Activated CD8-positive, alpha-beta memory T cell treated with anti-CD3 and anti-CD28 coated beads, Interleukin-2, amount 10 ng/mL, durations not matched to agents 7 days and 5 days (primary cell): ENCODE data around the gene CARMIL1. TPM values are rescaled to one million over a fixed set of nuclear protein-coding genes. Genes with fewer than 3 reads are reported as not detected.
A peak's percentile ranks its signal among the peaks of the same experiment; 100 is the strongest.

Experiments used
- ATAC-seq: fragments of 150-1000 bp; cut with Tn5 transposase; one replicate; pipeline ENCODE4 v1.10.0; 2021; ENCODE audit warnings: moderate library complexity
- CTCF ChIA-PET: fragments of 350-600 bp; sonication (Branson Sonifier 250); formaldehyde crosslinking; loops from one replicate; lab custom pipeline; 2021; ENCODE audit warnings: antibody characterized with exemption; lab: Charles Lee
- DNase-seq: peaks from one replicate; pipeline ENCODE4 v3.0.0-alpha.2; 2020
- H3K27ac Mint-ChIP-seq: one replicate; pipeline ENCODE4 v1.8.0; 2021; ENCODE audit warnings: mild to moderate bottlenecking, mixed read lengths
- H3K27me3 Mint-ChIP-seq: one replicate; pipeline ENCODE4 v1.8.0; 2021; ENCODE audit warnings: mixed read lengths
- H3K36me3 Mint-ChIP-seq: one replicate; pipeline ENCODE4 v1.8.0; 2021; ENCODE audit warnings: mild to moderate bottlenecking, mixed read lengths
- H3K4me1 Mint-ChIP-seq: one replicate; pipeline ENCODE4 v1.8.0; 2021; ENCODE audit warnings: mixed read lengths
- H3K4me3 Mint-ChIP-seq: one replicate; pipeline ENCODE4 v1.8.0; 2021; ENCODE audit warnings: mild to moderate bottlenecking, moderate library complexity, mixed read lengths
- H3K9me3 Mint-ChIP-seq: one replicate; pipeline ENCODE4 v1.8.0; 2022; ENCODE audit warnings: low read depth, mixed read lengths
- total RNA-seq, 2 experiments: library from RNA; stranded (reverse); gene quantifications; one replicate each; pipeline ENCODE4 v1.2.3, GENCODE V29; 2021

CARMIL1 gene
- total RNA-seq, 2 experiments from 2014 or later: 3.4 to 3.8 TPM

GRCh38 chr6:25640891-25641290 is 361.7 kb downstream of the CARMIL1 start:
- Mint-ChIP-seq H3K27me3 (peaks cover 65% of the 10 kb centered on the region), H3K9me3 (no peaks in the 10 kb centered on the region), H3K4me1 (no peaks in the 10 kb centered on the region), H3K27ac (no peak overlapping the region), H3K36me3 (no peaks in the 10 kb centered on the region), H3K4me3 (no peak overlapping the region)
- no peak for ATAC-seq
- CTCF ChIA-PET: interaction anchor here (0.5 kb wide), 1 partner anchor 43 kb away, joined by 3 read pairs; no protein-coding TSS in a partner anchor
- DNase-seq: no peak

GRCh38 chr6:25641377-25641776 is 362.2 kb downstream of the CARMIL1 start:
- no peaks in the 10 kb centered on the region for H3K4me1 Mint-ChIP-seq
- no peak for ATAC-seq
- CTCF ChIA-PET: no interaction called here
- no peak for DNase-seq
- H3K27me3 Mint-ChIP-seq: peaks cover 67% of the 10 kb centered on the region
- no peaks in the 10 kb centered on the region for H3K36me3 Mint-ChIP-seq
- no peak overlapping the region for H3K27ac Mint-ChIP-seq
- no peaks in the 10 kb centered on the region for H3K9me3 Mint-ChIP-seq
- no peak overlapping the region for H3K4me3 Mint-ChIP-seq

GRCh38 chr6:25641940-25642666 is 362.9 kb downstream of the CARMIL1 start:
- ATAC-seq: no peak
- H3K4me3 Mint-ChIP-seq: no peak overlapping the region
- H3K36me3 Mint-ChIP-seq: no peaks in the 10 kb centered on the region
- H3K9me3 Mint-ChIP-seq: no peaks in the 10 kb centered on the region
- CTCF ChIA-PET: interaction anchor here (0.5 kb wide), 1 partner anchor 418 kb away, joined by 6 read pairs; no protein-coding TSS in a partner anchor
- peaks cover 68% of the 10 kb centered on the region for H3K27me3 Mint-ChIP-seq
- H3K4me1 Mint-ChIP-seq: no peaks in the 10 kb centered on the region
- DNase-seq: no peak
- H3K27ac Mint-ChIP-seq: no peak overlapping the region

- Mint-ChIP-seq H3K4me3 (no peak overlapping the region), H3K4me1 (no peaks in the 10 kb centered on the region), H3K36me3 (no peaks in the 10 kb centered on the region), H3K27ac (no peak overlapping the region), H3K27me3 (peaks cover 68% of the 10 kb centered on the region), H3K9me3 (no peaks in the 10 kb centered on the region)
- DNase-seq: no peak
- CTCF ChIA-PET: no interaction called here
- no peak for ATAC-seq
Observed at GRCh38 chr6:25642667-25643328, 363.6 kb downstream of the CARMIL1 start.

GRCh38 chr6:25645916-25646315 is 366.7 kb downstream of the CARMIL1 start:
- Mint-ChIP-seq H3K27ac (no peak overlapping the region), H3K4me3 (no peak overlapping the region), H3K27me3 (peaks cover 72% of the 10 kb centered on the region), H3K9me3 (no peaks in the 10 kb centered on the region), H3K36me3 (no peaks in the 10 kb centered on the region), H3K4me1 (no peaks in the 10 kb centered on the region)
- CTCF ChIA-PET: no interaction called here
- no peak for DNase-seq
- ATAC-seq: no peak

GRCh38 chr6:25649611-25650010 is 370.4 kb downstream of the CARMIL1 start:
- ATAC-seq (no peak), DNase-seq (no peak)
- no peak overlapping the region for H3K27ac Mint-ChIP-seq
- peaks cover 1% of the 10 kb centered on the region for H3K4me1 Mint-ChIP-seq
- H3K36me3 Mint-ChIP-seq: no peaks in the 10 kb centered on the region
- CTCF ChIA-PET: no interaction called here
- H3K27me3 Mint-ChIP-seq: peaks cover 70% of the 10 kb centered on the region
- H3K9me3 Mint-ChIP-seq: no peaks in the 10 kb centered on the region
- H3K4me3 Mint-ChIP-seq: no peak overlapping the region

- ATAC-seq (peak; percentile 39), DNase-seq (peak; percentile 66)
- CTCF ChIA-PET: no interaction called here
- H3K27ac Mint-ChIP-seq: no peak within 1 kb of the TSS
- peaks cover 1% of the 10 kb centered on the region for H3K4me1 Mint-ChIP-seq
- H3K27me3 Mint-ChIP-seq: peaks cover 58% of the 10 kb centered on the region
- H3K4me3 Mint-ChIP-seq: no peak within 1 kb of the TSS
- H3K36me3 Mint-ChIP-seq: no peaks in the 10 kb centered on the region
- no peaks in the 10 kb centered on the region for H3K9me3 Mint-ChIP-seq
Observed at GRCh38 chr6:25652007-25652515, 372.9 kb downstream of the CARMIL1 start, which contains the start of gene SCGN. Gene SCGN, plus strand, starts transcription at chr6:25652215. Its CDS starts 189 bp downstream, at chr6:25652404.

GRCh38 chr6:25655723-25656122 is 376.5 kb downstream of the CARMIL1 start:
- CTCF ChIA-PET: no interaction called here
- no peaks in the 10 kb centered on the region for H3K36me3 Mint-ChIP-seq
- no peak overlapping the region for H3K27ac Mint-ChIP-seq
- peaks cover 48% of the 10 kb centered on the region for H3K27me3 Mint-ChIP-seq
- DNase-seq: no peak
- H3K4me3 Mint-ChIP-seq: no peak overlapping the region
- H3K9me3 Mint-ChIP-seq: no peaks in the 10 kb centered on the region
- ATAC-seq: no peak
- H3K4me1 Mint-ChIP-seq: peaks cover 5% of the 10 kb centered on the region

GRCh38 chr6:25659633-25660368 is 380.6 kb downstream of the CARMIL1 start:
- DNase-seq (no peak), ATAC-seq (no peak)
- CTCF ChIA-PET: no interaction called here
- H3K27me3 Mint-ChIP-seq: peaks cover 24% of the 10 kb centered on the region
- H3K36me3 Mint-ChIP-seq: no peaks in the 10 kb centered on the region
- H3K4me1 Mint-ChIP-seq: peaks cover 5% of the 10 kb centered on the region
- no peaks in the 10 kb centered on the region for H3K9me3 Mint-ChIP-seq
- no peak overlapping the region for H3K4me3 Mint-ChIP-seq
- no peak overlapping the region for H3K27ac Mint-ChIP-seq

- CTCF ChIA-PET: no interaction called here
- peak; percentile 48 for DNase-seq
- no peak overlapping the region for H3K27ac Mint-ChIP-seq
- no peak overlapping the region for H3K4me3 Mint-ChIP-seq
- H3K27me3 Mint-ChIP-seq: peaks cover 25% of the 10 kb centered on the region
- H3K9me3 Mint-ChIP-seq: no peaks in the 10 kb centered on the region
- H3K4me1 Mint-ChIP-seq: peaks cover 5% of the 10 kb centered on the region
- no peaks in the 10 kb centered on the region for H3K36me3 Mint-ChIP-seq
- ATAC-seq: peak; percentile 66
Observed at GRCh38 chr6:25660512-25660911, 381.3 kb downstream of the CARMIL1 start.

- Mint-ChIP-seq H3K9me3 (no peaks in the 10 kb centered on the region), H3K27me3 (peaks cover 25% of the 10 kb centered on the region), H3K4me1 (peaks cover 5% of the 10 kb centered on the region), H3K4me3 (no peak overlapping the region), H3K36me3 (no peaks in the 10 kb centered on the region), H3K27ac (no peak overlapping the region)
- ATAC-seq (no peak), DNase-seq (no peak)
- CTCF ChIA-PET: no interaction called here
Observed at GRCh38 chr6:25661129-25661779, 382.1 kb downstream of the CARMIL1 start.

- Mint-ChIP-seq H3K9me3 (no peaks in the 10 kb centered on the region), H3K4me3 (no peak overlapping the region), H3K27ac (no peak overlapping the region), H3K4me1 (peaks cover 3% of the 10 kb centered on the region), H3K36me3 (no peaks in the 10 kb centered on the region), H3K27me3 (peaks cover 27% of the 10 kb centered on the region)
- ATAC-seq (no peak), DNase-seq (no peak)
- CTCF ChIA-PET: no interaction called here
Observed at GRCh38 chr6:25665455-25665854, 386.3 kb downstream of the CARMIL1 start.

GRCh38 chr6:25669413-25669812 is 390.2 kb downstream of the CARMIL1 start:
- Mint-ChIP-seq H3K4me1 (no peaks in the 10 kb centered on the region), H3K9me3 (no peaks in the 10 kb centered on the region), H3K27ac (no peak overlapping the region), H3K4me3 (no peak overlapping the region), H3K36me3 (no peaks in the 10 kb centered on the region), H3K27me3 (peaks cover 40% of the 10 kb centered on the region)
- ATAC-seq (no peak), DNase-seq (no peak)
- CTCF ChIA-PET: no interaction called here
